A549 (cell line): ENCODE data around the gene DAB2IP. TPM values are rescaled to one million over a fixed set of nuclear protein-coding genes. Genes with fewer than 3 reads are reported as not detected.

Experiments used
- ATAC-seq, 2 experiments: fragments of 200-7000 bp in 1 of 2; fragments of >200 bp in 1 of 2; cut with Nextera tagmentation in 1 of 2; cut with Tn5 transposase in 1 of 2; 3 replicates each; pipeline versions ENCODE4 v1.8.0 to v1.9.1; 2018 to 2020; ENCODE audit warnings: mild to moderate bottlenecking in 1 of 2, moderate library complexity in 1 of 2
- CTCF ChIA-PET: fragments of 300-600 bp; sonication (Branson Sonifier 250); formaldehyde crosslinking; extraction: SDS; loops from one replicate; lab custom pipeline; 2021; ENCODE audit warnings: antibody characterized with exemption, inconsistent platforms; lab: Yijun Ruan, JAX
- POLR2A ChIA-PET: fragments of 350-600 bp; formaldehyde crosslinking; extraction: SDS; loops from one replicate; lab custom pipeline; 2021; ENCODE audit warnings: antibody characterized with exemption, inconsistent platforms; lab: Yijun Ruan, JAX
- DNase-seq, 2 experiments: peaks; one replicate each; pipeline versions ENCODE4 v3.0.0 to v3.0.0-alpha.2; 2011 to 2016; ENCODE audit warnings: low read depth in 1 of 2, low spot score in 1 of 2
- FAIRE-seq: peaks from 2 replicates; lab custom pipeline; 2011; peaks lifted over from hg19 to GRCh38; lab: Jason Lieb, UNC
- H3K27ac ChIP-seq, 2 experiments: fragments of >200 bp; sonication (Bioruptor Twin); formaldehyde crosslinking; 3 replicates each; pipeline ENCODE4 v1.5.1; 2016 to 2017
- H3K4me1 ChIP-seq: fragments of >200 bp; sonication (Bioruptor Twin); formaldehyde crosslinking; 3 replicates; pipeline ENCODE4 v1.6.1; 2016
- H3K4me2 ChIP-seq: fragments of >200 bp; sonication (Bioruptor Twin); formaldehyde crosslinking; 3 replicates; pipeline ENCODE4 v1.6.1; 2016
- H3K4me3 ChIP-seq: fragments of >200 bp; sonication (Bioruptor Twin); formaldehyde crosslinking; 3 replicates; pipeline ENCODE4 v1.5.1; 2016
- H3K9me3 ChIP-seq: fragments of >200 bp; sonication (Bioruptor Twin); formaldehyde crosslinking; 3 replicates; pipeline ENCODE4 v1.6.1; 2016
- BCL3 ChIP-seq: fragments of >200 bp; sonication (Bioruptor Twin); formaldehyde crosslinking; IDR thresholded peaks from 3 replicates; pipeline ENCODE4 v1.6.1; 2016
- CBX2 ChIP-seq: fragments of 200-600 bp; sonication (generic); IDR thresholded peaks from 2 replicates; pipeline ENCODE4 v1.6.1; 2016; ENCODE audit warnings: low read depth, mild to moderate bottlenecking, borderline replicate concordance
- CHD4 ChIP-seq: fragments of 200-600 bp; sonication (generic); IDR thresholded peaks from 2 replicates; pipeline ENCODE4 v1.6.1; 2016; ENCODE audit warnings: antibody characterized with exemption, mild to moderate bottlenecking, borderline replicate concordance
- E2F6 ChIP-seq: IDR thresholded peaks from 2 replicates; pipeline ENCODE4 v1.6.1; 2012; ENCODE audit warnings: low read depth, borderline replicate concordance
- EHF ChIP-seq: fragments of 250-450 bp; sonication (Bioruptor Pico); IDR thresholded peaks from 2 replicates; pipeline ENCODE4 v1.5.0; 2020; ENCODE audit warnings: mild to moderate bottlenecking
- FOSB ChIP-seq: fragments of 250-450 bp; sonication (Bioruptor Pico); IDR thresholded peaks from 2 replicates; pipeline ENCODE4 v1.5.0; 2020; ENCODE audit warnings: mild to moderate bottlenecking, moderate library complexity
- FOSL2 ChIP-seq, 2 experiments: fragments of 450-650 bp in 1 of 2; fragments of >200 bp in 1 of 2; sonication (Bioruptor Twin) in 1 of 2; formaldehyde crosslinking; IDR thresholded peaks; 2 replicates each; pipeline versions ENCODE4 v1.5.0 to v1.6.1; 2016 to 2020; ENCODE audit warnings: mild to moderate bottlenecking in 1 of 2, moderate library complexity in 1 of 2
- GATA3 ChIP-seq: IDR thresholded peaks from 2 replicates; pipeline ENCODE4 v1.6.1; 2012; ENCODE audit warnings: borderline replicate concordance
- HDAC2 ChIP-seq: fragments of 200-600 bp; sonication (generic); IDR thresholded peaks from 2 replicates; pipeline ENCODE4 v1.6.1; 2016
- HOXA7 ChIP-seq: fragments of 250-450 bp; sonication (Bioruptor Pico); IDR thresholded peaks from 2 replicates; pipeline ENCODE4 v1.5.0; 2020; ENCODE audit warnings: mild to moderate bottlenecking, moderate library complexity
- HOXB13 ChIP-seq: fragments of 250-450 bp; sonication (Bioruptor Pico); IDR thresholded peaks from 2 replicates; pipeline ENCODE4 v1.5.0; 2020; ENCODE audit warnings: low read depth, mild to moderate bottlenecking, moderate library complexity
- JUN ChIP-seq, 2 experiments: fragments of >200 bp; sonication (Bioruptor Twin); formaldehyde crosslinking; IDR thresholded peaks; 2 replicates in 1 of 2; 3 replicates in 1 of 2; pipeline ENCODE4 v1.6.1; 2016 to 2017
- KDM5A ChIP-seq: fragments of 200-600 bp; sonication (generic); IDR thresholded peaks from 2 replicates; pipeline ENCODE4 v1.6.1; 2016; ENCODE audit warnings: antibody characterized with exemption, mild to moderate bottlenecking
- MAFK ChIP-seq: fragments of 450-650 bp; IDR thresholded peaks from 2 replicates; pipeline ENCODE4 v1.6.1; 2014; ENCODE audit not compliant: partially characterized antibody
- NPAS2 ChIP-seq: fragments of 250-450 bp; sonication (Bioruptor Pico); IDR thresholded peaks from 2 replicates; pipeline ENCODE4 v1.8.0; 2022; ENCODE audit warnings: mild to moderate bottlenecking, moderate library complexity, borderline replicate concordance
- NR3C1 ChIP-seq: fragments of >200 bp; sonication (Bioruptor Twin); formaldehyde crosslinking; IDR thresholded peaks from 3 replicates; pipeline ENCODE4 v1.6.1; 2017
- PHF8 ChIP-seq: fragments of 200-600 bp; sonication (generic); IDR thresholded peaks from 2 replicates; pipeline ENCODE4 v1.6.1; 2016; ENCODE audit warnings: low read depth, mild to moderate bottlenecking, antibody characterized with exemption, moderate library complexity, borderline replicate concordance
- RCOR1 ChIP-seq: fragments of 150-350 bp; IDR thresholded peaks from 2 replicates; pipeline ENCODE4 v1.6.1; 2014; ENCODE audit warnings: antibody characterized with exemption, low read length, low read depth
- TFCP2L1 ChIP-seq: fragments of 250-450 bp; sonication (Bioruptor Pico); IDR thresholded peaks from 2 replicates; pipeline ENCODE4 v1.5.0; 2021; ENCODE audit warnings: mild to moderate bottlenecking
- ZFP36 ChIP-seq: fragments of 450-650 bp; IDR thresholded peaks from 2 replicates; pipeline ENCODE4 v1.6.1; 2014; ENCODE audit warnings: borderline replicate concordance; ENCODE audit not compliant: partially characterized antibody
- WGBS: methylation state at CpG from one replicate; pipeline ENCODE4 v1.1.6; 2017; ENCODE audit errors: missing lambda C conversion rate; 5-methylcytosine and 5-hydroxymethylcytosine counted together
- polyA plus RNA-seq, 4 experiments: library from polyadenylated mRNA; depleted of rRNA in 3 of 4; stranded (reverse); fragments of >200 nt; fragmentation: RNase III in 1 of 4; extraction: RNeasy Plus Mini Kit Qiagen cat#74134 plus additional on column Dnase treatment in 1 of 4; gene quantifications; 2 replicates in 3 of 4; 3 replicates in 1 of 4; pipeline ENCODE4 v1.2.3, GENCODE V29; 2011 to 2017
- TF ChIP-seq, protein P1 (sequence below): fragments of 450-650 bp; IDR thresholded peaks from 2 replicates; pipeline ENCODE4 v1.6.1; 2014; ENCODE audit warnings: antibody characterized with exemption

DAB2IP gene
- polyA plus RNA-seq, 2 of the 4 experiments (the other 2 are of a cell fraction), result 9.7 to 13.9 TPM

DNA sequence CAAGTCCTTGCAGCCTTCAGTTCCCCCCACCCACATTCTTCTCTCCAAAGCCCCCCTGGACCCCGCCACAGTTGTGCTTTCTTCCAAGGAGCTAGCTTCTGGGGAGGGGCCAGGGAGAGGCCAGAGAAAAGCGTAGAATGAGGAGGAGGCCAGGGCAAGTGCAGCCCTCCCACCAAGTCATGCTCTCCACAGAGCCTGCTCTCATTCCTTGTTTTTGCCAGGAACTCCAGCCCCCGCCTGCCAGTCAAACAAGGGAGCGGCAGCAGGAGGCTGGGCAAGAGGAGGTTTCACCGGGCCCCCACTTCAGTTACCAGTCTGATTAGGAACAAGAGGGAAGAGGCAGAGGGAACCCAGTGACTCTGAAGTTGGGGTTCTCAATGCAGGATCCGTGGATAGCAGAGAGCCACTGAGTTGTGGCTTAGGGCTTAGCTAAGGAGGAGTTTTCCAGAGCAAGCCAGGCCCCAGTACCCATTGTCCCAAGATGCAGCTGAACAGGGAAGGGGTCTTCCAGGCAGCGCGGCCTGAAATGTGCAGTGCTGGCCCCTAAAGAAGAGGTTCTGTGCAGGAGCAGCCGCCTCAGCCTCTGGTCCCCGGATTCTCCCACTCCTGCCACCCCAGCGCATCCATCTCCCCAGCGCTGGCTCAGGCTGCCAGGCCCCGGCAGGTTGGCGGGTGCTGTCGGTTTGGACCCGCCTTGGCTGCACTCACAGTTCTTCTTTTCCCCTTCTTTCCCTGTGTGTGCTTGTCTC lies 120.6 kb downstream of the DAB2IP start:
- 96% methylated on average over 16 of the region's 16 CpGs for WGBS
- H3K4me3 ChIP-seq, result no peak overlapping the region
- ATAC-seq (no peak), FAIRE-seq (no peak), DNase-seq (no peak)
- ChIA-PET POLR2A (no interaction called here), CTCF (interaction anchor here (1.5 kb wide), 1 partner anchor 37 kb away, joined by 4 read pairs; no protein-coding TSS in a partner anchor)
- no peak for TF ChIP-seq CHD4
- H3K9me3 ChIP-seq, result no peaks in the 10 kb centered on the region
- H3K4me1 ChIP-seq, result no peaks in the 10 kb centered on the region
- no peak overlapping the region for H3K4me2 ChIP-seq
- no peak overlapping the region for H3K27ac ChIP-seq

GRCh38 chr9:121772600-121773285 lies 121.3 kb downstream of the DAB2IP start:
- DNase-seq (no peak), FAIRE-seq (no peak), ATAC-seq (no peak)
- 91% methylated on average over 26 of the region's 45 CpGs for WGBS
- H3K9me3 ChIP-seq, result no peaks in the 10 kb centered on the region
- H3K4me2 ChIP-seq, result no peak overlapping the region
- ChIA-PET POLR2A (no interaction called here), CTCF (interaction anchor here (1.5 kb wide), 1 partner anchor 38 kb away, joined by 4 read pairs; no protein-coding TSS in a partner anchor)
- no peak overlapping the region for H3K27ac ChIP-seq
- no peak overlapping the region for H3K4me3 ChIP-seq
- no peaks in the 10 kb centered on the region for H3K4me1 ChIP-seq
- TF ChIP-seq TFCP2L1, result no peak

- ChIA-PET CTCF (interaction anchor here (1.3 to 1.8 kb wide), 3 partner anchors 8 to 174 kb away, joined by 4 to 5 read pairs (median 4); no protein-coding TSS in a partner anchor), POLR2A (no interaction called here)
- 100% methylated on average over 5 of the region's 18 CpGs for WGBS
- no peak for TF ChIP-seq NR3C1
- TF ChIP-seq MAFK, result no peak
- no peak for TF ChIP-seq E2F6
- no peak for TF ChIP-seq JUN (IDR thresholded peaks at IDR 0.05)
- no peak for TF ChIP-seq HOXA7
- TF ChIP-seq HOXB13 (CRISPR knock-in tag), result no peak
- TF ChIP-seq ZFP36, result no peak
- no peak for TF ChIP-seq BCL3
- TF ChIP-seq KDM5A, result no peak
- TF ChIP-seq GATA3, result no peak
- no peak for TF ChIP-seq NPAS2 (CRISPR knock-in tag)
- TF ChIP-seq EHF, result no peak
- TF ChIP-seq CHD4, result no peak
- no peak for TF ChIP-seq RCOR1
- no peak for TF ChIP-seq CBX2
- TF ChIP-seq FOSL2 (IDR thresholded peaks at IDR 0.05), result no peak
- no peak for TF ChIP-seq FOSL2 (CRISPR knock-in tag; IDR thresholded peaks at IDR 0.05)
- TF ChIP-seq, protein P1, sequence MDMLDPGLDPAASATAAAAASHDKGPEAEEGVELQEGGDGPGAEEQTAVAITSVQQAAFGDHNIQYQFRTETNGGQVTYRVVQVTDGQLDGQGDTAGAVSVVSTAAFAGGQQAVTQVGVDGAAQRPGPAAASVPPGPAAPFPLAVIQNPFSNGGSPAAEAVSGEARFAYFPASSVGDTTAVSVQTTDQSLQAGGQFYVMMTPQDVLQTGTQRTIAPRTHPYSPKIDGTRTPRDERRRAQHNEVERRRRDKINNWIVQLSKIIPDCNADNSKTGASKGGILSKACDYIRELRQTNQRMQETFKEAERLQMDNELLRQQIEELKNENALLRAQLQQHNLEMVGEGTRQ, result no peak
- no peak for TF ChIP-seq FOSB (CRISPR knock-in tag)
- no peak for TF ChIP-seq PHF8
- TF ChIP-seq HDAC2, result no peak
- Histone ChIP-seq H3K27ac (no peak overlapping the region), H3K9me3 (0 out of 3 replicates have a peak, but pooled peaks cover 2% of the 10 kb centered on the region), H3K4me3 (no peak overlapping the region), H3K4me1 (no peaks in the 10 kb centered on the region), H3K4me2 (no peak overlapping the region)
- FAIRE-seq (no peak), ATAC-seq (no peak), DNase-seq (no peak)
Measured at GRCh38 chr9:121773286-121773953, 122.0 kb downstream of the DAB2IP start.
